ENCODE data around the gene RAI14.

DNA sequence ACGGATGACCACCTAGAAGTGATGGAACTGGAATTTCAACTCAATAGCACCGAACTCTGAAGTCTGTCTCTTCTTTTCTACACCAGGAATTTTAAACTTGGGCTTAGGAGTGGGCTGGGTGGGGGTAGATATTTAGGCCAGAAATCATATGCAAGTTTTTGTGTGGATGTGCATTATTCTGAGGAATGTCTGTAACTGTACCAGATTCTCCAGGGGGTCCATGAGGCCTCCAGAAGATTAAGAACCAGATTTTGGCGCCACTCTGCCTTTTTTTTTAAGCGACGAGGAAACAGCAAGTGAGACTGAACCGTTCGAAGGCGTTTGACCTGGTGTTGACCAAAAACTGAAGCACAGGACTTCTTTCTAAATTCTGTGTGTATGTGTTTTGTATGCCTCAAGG is 94.1 kb downstream of the RAI14 start:
- TF ChIP-seq, protein P1, sequence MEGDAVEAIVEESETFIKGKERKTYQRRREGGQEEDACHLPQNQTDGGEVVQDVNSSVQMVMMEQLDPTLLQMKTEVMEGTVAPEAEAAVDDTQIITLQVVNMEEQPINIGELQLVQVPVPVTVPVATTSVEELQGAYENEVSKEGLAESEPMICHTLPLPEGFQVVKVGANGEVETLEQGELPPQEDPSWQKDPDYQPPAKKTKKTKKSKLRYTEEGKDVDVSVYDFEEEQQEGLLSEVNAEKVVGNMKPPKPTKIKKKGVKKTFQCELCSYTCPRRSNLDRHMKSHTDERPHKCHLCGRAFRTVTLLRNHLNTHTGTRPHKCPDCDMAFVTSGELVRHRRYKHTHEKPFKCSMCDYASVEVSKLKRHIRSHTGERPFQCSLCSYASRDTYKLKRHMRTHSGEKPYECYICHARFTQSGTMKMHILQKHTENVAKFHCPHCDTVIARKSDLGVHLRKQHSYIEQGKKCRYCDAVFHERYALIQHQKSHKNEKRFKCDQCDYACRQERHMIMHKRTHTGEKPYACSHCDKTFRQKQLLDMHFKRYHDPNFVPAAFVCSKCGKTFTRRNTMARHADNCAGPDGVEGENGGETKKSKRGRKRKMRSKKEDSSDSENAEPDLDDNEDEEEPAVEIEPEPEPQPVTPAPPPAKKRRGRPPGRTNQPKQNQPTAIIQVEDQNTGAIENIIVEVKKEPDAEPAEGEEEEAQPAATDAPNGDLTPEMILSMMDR (IDR thresholded peaks at IDR 0.05), result no peak
- TF ChIP-seq ZFX (IDR thresholded peaks at IDR 0.05; ENCODE audit: borderline replicate concordance), result no peak
